GM12892 (cell line): ENCODE data around the gene DLGAP1.
"Not testable (repeated sequence)": the region's sequence is repeated elsewhere in the genome, so short reads cannot be mapped to it uniquely, and the experiment has no call there.

Experiments used
- DNase-seq: peaks from one replicate; pipeline ENCODE4 v3.0.0; 2011; ENCODE audit not compliant: insufficient read length
- FAIRE-seq: peaks from 2 replicates; lab custom pipeline; 2011; peaks lifted over from hg19 to GRCh38; lab: Jason Lieb, UNC
- POLR2A ChIP-seq: IDR thresholded peaks from 2 replicates; pipeline ENCODE4 v1.6.1; 2011; ENCODE audit warnings: low read depth, low read length, control low read depth
- POLR2AphosphoS5 ChIP-seq: IDR thresholded peaks from 2 replicates; pipeline ENCODE4 v1.6.1; 2011; ENCODE audit warnings: low read depth, low read length, control low read depth
- TAF1 ChIP-seq: IDR thresholded peaks from 2 replicates; pipeline ENCODE4 v1.6.1; 2011; ENCODE audit warnings: low read depth, mild to moderate bottlenecking, control low read depth, low read length, borderline replicate concordance

The DLGAP1 gene

DNA sequence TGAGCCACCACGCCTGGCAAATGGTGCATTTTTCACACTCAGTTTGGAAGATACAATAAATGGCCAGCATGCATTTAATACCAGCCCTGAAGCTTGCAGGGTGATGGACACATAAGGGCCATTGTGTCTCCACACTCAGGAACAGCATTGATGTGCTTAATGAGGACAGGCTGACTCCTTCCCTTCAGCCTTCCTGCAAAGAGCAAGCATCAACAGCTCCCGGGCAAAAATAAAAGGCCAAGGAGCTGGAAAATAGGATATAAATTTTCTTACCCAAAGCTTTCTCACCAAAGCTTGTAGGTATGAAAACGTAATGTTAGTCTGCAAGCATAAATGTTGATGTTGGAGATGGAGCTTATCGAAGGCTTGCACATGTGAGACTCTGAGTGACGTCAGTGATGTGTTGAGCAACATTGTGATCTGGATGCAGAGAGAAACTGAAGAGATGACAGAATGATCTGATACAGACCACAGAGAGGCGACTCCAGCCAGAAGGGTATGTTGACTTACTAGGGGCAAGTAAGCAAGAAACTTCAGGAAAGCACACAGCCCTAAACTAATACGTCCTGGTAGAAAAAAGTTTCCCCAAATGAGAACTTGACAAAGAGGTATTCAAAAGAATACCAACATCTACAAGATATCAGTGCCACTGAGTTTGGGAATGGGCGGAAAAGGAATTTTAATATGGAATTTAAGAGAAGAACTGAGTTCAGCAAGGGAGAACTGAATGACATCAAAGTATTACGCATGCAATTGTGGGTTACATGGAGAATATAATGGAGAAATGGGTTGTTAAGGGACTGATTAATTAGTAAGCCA, 748.6 kb downstream of the DLGAP1 start:
- FAIRE-seq (no peak), DNase-seq (no peak)
- no peak for TF ChIP-seq POLR2AphosphoS5
- no peak for TF ChIP-seq TAF1
- TF ChIP-seq POLR2A = no peak

DNA sequence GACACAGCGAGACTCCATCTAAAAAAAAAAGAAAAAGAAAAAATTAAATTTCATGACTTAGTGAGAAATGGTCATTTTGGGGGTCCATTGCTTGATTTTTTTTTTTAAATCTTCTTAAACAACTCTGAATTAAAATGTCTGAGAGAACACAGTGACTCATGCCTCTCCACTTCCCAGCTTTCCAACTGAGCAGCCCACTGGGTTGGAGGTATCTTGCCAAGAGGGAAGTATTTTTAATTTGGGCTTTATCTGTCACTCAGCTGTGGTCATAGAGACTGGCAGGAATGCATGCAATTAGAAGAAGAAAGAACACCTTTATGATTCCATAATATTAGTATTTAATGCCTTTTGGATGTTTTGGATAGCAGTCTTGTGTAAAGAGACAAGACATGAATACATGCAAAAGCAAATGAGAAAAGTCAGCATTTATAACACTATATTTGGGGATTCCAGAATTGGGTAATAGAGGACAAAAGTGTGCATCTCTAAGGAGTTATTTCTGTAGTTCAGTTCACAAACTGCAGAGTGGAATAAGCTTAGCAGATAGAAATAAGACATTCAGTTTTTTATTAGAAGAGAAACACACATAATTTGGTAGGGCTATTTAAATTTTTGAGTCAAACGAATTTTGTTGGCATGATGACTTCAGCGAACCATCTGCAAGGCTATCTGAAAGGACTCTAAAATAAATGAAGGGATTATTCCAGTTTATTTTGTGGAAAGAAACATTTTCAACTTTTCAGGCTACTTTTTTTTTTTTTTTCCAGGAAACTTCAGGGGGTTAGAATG, 750.4 kb downstream of the DLGAP1 start:
- FAIRE-seq (no peak), DNase-seq (no peak)
- no peak for TF ChIP-seq POLR2A

DNA sequence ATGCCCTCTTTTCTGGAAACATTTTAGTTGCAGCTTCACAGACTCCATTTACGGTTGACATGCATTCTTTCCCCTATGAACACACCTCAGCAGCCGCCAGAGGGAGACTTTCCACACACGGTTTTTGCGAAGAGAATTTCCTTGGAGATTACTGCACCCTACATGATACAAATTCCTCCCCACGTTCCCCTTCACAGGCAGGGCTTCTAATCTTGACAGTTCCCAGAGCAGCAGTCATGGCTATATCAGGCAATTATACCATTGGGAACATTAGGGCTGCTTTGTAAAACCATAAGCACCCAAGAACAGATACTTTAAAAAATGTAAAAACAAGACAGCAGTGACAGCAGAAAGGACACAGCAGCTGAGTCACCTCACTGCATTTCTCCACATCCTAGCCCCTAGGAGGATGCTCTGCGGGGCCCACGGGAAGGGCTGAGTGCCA, 751.4 kb downstream of the DLGAP1 start:
- FAIRE-seq (no peak), DNase-seq (peak; percentile 23)
- TF ChIP-seq POLR2A (no peak), POLR2AphosphoS5 (no peak), TAF1 (no peak)

DNA sequence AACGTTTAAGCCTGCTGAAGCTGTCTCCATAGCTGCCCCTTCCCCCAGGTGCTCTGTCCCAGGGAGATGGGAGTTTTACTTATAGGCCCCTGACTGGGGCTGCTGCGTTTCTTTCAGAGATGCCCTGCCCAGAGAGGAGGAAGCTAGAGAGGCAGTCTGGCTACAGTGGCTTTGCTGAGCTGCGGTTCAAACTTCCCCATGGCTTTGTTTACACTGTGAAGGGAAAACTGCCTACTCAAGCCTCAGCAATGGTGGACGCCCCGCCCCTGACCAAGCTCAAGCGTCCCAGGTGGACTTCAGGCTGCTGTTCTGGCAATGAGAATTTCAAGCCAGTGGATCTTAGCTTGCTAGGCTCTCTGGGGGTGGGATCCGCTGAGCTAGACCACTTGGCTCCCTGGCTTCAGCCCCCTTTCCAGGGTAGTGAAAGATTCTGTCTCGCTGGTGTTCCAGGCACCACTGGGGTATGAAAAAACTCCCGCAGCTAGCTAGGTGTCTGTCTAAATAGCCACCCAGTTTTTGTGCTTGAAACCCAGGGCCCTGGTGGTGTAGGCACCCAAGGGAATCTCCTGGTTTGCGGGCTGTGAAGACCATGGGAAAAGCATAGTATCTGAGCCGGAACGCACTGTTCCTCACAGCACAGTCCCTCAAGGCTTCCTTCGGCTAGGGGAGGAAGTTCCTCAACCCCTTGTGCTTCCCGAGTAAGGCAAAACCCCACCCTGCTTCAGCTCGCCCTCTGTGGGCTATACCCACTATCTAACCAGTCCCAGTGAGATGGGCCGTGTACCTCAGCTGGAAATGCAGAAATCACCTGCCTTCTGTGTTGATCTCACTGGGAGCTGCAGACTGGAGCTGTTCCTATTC, 755.2 kb downstream of the DLGAP1 start:
- not testable (repeated sequence) for DNase-seq, FAIRE-seq

DNA sequence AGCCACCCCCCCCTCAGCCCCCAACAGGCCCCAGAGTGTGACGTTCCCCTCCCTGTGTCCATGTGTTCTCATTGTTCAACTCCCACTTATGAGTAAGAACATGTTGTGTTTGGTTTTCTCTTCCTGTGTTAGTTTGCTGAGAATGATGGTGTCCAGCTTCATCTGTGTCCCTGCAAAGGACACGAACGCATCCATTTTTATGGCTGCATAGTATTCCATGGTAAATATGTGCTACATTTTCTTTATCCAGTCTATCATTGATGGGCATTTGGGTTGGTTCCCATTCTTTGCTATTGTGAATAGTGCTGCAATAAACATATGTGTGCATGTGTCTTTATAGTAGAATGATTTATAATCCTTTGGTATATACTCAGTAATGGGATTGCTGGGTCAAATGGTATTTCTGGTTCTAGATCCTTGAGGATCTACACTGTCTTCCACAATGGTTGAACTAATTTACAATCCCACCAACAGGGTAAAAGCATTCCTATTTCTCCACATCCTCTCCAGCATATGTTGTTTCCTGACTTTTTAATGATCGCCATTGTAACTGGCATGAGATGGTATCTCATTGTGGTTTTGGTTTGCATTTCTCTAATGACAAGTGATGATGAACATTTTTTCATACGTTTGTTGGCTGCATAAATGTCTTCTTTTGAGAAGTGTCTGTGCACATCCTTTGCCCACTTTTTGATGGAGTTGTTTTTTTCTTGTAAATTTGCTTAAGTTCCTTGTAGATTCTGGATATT, 760.9 kb downstream of the DLGAP1 start:
- DNase-seq, FAIRE-seq: not testable (repeated sequence)

DNA sequence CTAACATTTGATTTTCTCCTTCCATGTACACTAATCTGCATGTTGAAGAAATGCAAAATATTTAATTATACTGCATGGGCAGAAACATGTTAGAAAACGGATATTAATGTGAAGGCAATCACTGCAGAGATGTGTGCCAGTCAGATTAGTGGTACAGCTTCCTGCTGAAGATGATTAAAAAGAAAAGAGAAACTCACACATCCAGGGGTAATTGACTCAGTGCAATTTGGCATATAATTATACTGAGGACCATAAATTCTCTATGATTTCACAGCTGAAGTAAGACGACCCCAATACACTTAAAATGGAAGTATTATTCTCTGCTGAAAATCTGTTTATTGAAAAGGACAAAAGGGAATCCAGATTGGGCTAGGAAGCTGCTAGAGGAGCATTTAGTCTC, 761.7 kb downstream of the DLGAP1 start:
- DNase-seq (no peak), FAIRE-seq (no peak)
- TF ChIP-seq POLR2AphosphoS5 (no peak), TAF1 (no peak), POLR2A (no peak)

DNA sequence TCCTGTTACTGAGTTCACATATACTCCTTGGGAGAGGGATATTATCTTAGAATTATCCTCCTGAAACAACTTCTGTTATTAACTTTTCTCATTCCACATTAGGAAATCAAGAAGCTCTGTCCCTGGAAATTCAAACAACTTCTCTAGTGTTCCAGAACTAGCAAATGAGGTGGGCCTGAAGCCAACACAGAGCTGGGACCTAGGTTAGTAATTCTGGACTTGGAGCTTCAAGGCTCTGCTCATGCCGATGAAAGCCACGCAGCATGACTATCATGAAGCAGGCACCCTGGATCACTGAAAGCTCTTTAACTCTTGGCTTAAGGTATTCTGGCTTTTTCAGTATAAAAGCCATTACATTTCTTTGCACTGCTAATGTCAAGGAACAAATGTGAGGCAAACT, 762.4 kb downstream of the DLGAP1 start:
- no peak for FAIRE-seq

DNA sequence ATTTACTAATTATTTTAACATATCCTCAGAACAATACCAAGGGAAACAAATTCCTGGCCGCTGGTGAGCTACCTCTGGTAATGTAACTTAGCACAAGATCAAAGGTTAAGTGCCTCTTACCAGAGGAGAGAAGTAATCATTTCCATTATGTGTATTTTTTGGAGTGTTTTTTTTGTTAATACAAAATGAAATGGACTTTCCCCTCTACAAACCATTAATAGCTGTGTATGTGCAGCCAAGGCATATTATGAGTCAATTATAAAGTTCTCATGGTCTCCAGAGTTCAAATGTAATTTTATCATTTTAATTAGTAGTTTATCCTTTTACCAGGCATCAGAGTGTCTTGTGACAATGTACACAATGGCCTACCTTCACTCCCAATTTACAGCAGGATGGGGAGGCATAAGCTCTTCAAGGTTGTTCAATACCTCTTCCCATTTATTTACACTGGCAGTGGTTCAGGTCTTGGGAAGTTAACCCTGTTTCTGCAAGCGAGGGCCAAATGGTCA, 762.9 kb downstream of the DLGAP1 start:
- no peak for DNase-seq
- no peak for TF ChIP-seq TAF1
- FAIRE-seq = no peak

More for the DNA sequence above, 762.4 kb downstream of the DLGAP1 start:
- DNase-seq = no peak
- no peak for TF ChIP-seq POLR2A
- TF ChIP-seq TAF1 = no peak
- TF ChIP-seq POLR2AphosphoS5 = no peak

DNA sequence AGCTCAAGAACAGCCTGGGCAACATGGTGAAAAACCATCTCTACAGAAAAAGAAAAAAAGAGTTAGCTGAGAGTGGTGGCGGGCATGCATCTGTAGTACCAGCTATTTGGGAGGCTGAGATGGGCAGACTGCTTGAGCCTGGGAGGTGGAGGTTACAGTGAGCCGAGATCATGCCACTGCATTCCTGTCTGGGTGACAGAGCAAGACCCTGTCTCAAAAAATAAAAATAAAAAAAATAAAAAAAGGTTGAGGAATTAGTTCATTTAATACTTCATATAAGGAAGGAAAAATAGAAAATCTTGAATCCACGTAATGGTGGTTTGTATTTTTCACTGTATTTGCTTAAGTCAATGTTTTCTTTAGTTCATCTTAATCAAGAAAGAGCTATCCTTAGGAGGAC, 763.4 kb downstream of the DLGAP1 start:
- DNase-seq = no peak

DNA sequence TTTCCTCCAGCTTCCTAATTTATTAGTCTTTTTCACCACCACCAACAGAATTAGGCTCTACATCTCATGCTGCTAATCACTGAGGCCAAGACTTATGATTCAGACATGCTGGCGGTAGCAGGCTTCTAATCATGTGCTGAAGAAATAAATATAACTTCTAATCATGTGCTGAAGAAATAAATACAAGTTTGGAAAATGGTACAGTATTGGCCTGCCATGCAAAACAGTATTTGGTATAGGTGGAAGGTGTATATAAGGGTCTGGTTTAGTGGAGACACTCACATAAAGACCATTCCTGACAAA, 764.4 kb downstream of the DLGAP1 start:
- TF ChIP-seq POLR2A (no peak), TAF1 (no peak), POLR2AphosphoS5 (no peak)
- FAIRE-seq (no peak), DNase-seq (no peak)

More for the DNA sequence above, 763.4 kb downstream of the DLGAP1 start:
- TF ChIP-seq POLR2AphosphoS5 = no peak
- no peak for TF ChIP-seq POLR2A
- no peak for TF ChIP-seq TAF1
- no peak for FAIRE-seq

DNA sequence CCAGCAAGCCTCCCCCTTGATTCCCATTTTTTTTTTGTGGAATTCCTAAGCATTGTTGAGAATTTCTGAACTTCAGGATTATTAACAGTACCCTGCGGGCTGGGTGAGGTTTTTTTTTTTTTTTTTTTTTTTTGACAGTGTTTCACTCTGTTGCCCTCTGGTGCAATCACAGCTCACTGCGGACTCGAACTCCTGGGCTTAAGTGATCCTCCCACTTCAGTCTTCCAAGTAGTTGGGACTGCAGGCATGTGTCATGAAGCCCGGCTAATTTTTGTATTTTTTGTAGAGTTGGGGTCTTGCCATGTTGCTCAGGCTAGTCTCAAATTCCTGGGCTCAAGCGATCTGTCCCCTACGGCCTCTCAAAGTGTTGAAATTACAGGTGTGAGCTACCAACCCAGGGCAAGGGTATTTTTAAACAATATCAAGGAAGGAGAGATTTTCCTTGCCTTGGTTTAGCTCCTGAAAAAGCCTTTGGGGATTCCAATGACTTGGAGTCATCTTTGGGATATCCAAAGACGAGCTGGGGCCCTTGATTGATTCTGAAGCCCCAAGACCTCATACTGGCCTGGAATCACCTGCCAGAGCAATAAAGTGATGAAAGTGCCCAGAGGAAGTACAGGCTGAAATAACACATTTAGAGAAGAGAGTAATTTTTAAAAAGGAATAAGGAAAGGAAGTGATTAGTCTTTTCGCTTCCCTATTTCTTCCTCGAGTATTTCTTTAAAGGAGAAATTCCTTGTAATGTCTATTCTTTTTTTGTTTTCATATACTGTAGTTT, 764.9 kb downstream of the DLGAP1 start:
- no peak for FAIRE-seq
- TF ChIP-seq POLR2AphosphoS5 (no peak), TAF1 (no peak), POLR2A (no peak)
- no peak for DNase-seq

DNA sequence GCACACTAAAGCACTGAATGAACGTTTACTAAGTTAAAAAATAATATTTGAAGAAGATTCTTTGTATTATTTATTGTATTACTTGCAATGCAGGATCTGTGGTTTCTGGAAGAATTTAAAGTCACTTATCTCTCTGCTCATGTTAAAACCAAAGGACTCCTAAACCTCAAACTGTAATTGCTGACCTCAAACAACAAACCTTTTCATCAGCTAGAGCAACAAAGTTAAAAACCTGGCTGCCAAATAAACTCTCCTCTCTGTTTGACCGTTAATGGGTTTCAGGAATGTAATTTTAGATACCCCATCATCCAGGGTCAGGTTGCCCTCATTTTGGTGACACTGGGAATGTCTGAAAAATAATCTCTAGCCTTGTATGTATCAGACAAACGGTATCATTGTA, 766.0 kb downstream of the DLGAP1 start:
- TF ChIP-seq TAF1 (no peak), POLR2AphosphoS5 (no peak), POLR2A (no peak)
- DNase-seq (no peak), FAIRE-seq (no peak)
